Psoas muscle (tissue), 8 donors: ENCODE results near the gene SLC25A22. TPM values are rescaled to one million over a fixed set of nuclear protein-coding genes. Genes with fewer than 3 reads are reported as not detected.
A peak's percentile ranks its signal among the peaks of the same experiment; 100 is the strongest.

ENCODE experiments used
- ATAC-seq, 4 donors: fragments of 200-7000 bp; cut with Tn5 transposase; one replicate each; pipeline ENCODE4 v1.9.1; 2020; ENCODE audit warnings: moderate library complexity in 3 of 4, mild to moderate bottlenecking in 2 of 4
- DNase-seq, 2 donors: peaks; one replicate each; pipeline ENCODE4 v3.0.0-alpha.2; 2020
- H3K27ac ChIP-seq: fragments of 200-600 bp; one replicate; pipeline ENCODE4 v1.8.0; 2022
- H3K27me3 ChIP-seq, 3 donors: fragments of 200-600 bp in 1 of 3; one replicate each; pipeline versions ENCODE4 v1.6.1 to v1.8.0; 2013 to 2022; ENCODE audit warnings: low read length in 2 of 3, mild to moderate bottlenecking in 2 of 3, moderate library complexity in 1 of 3; ENCODE audit not compliant: insufficient read depth in 3 of 3
- H3K36me3 ChIP-seq, 2 donors: fragments of 200-600 bp in 1 of 2; one replicate each; pipeline versions ENCODE4 v1.6.1 to v1.8.0; 2013 to 2022; ENCODE audit warnings: low read depth in 1 of 2, mild to moderate bottlenecking in 1 of 2, moderate library complexity in 1 of 2; ENCODE audit not compliant: insufficient read depth in 1 of 2
- H3K4me1 ChIP-seq: fragments of 200-600 bp; one replicate; pipeline ENCODE4 v1.8.0; 2022
- H3K4me3 ChIP-seq: fragments of 200-600 bp; one replicate; pipeline ENCODE4 v1.8.0; 2022; ENCODE audit warnings: mild to moderate bottlenecking
- H3K9me3 ChIP-seq: fragments of 200-600 bp; one replicate; pipeline ENCODE4 v1.8.0; 2022
- WGBS, 3 donors: extraction: QIAGEN DNeasy Blood & Tissue Kit; methylation state at CpG; one replicate each; pipeline versions ENCODE4 v1.1.6 to v1.1.7; 2013; 5-methylcytosine and 5-hydroxymethylcytosine counted together
- intact Hi-C, 2 donors: fragments of 100-400 bp; cut with DNase I; formaldehyde crosslinking; loops; one replicate each; pipeline versions ENCODE4 v1.11.0 to v1.14.2; 2022
- polyA plus RNA-seq, 3 donors: library from polyadenylated mRNA; stranded (reverse); fragments of 200-250 nt; gene quantifications; one replicate each; pipeline ENCODE4 v1.2.3, GENCODE V29; 2013
- total RNA-seq, 4 donors: library from RNA; stranded (reverse); fragmentation: NEBNext Ultra II Directional in 2 of 4; extraction: Animal tissue kit (Norgen Biotek cat#: 25700) in 2 of 4; gene quantifications; one replicate each; pipeline versions ENCODE4 v1.2.1 to v1.2.4, GENCODE V29; 2021 to 2023
- TF ChIP-seq, protein P1 (sequence below): fragments of 200-600 bp; IDR thresholded peaks from one replicate; pipeline ENCODE4 v1.8.0; 2022; ENCODE audit warnings: antibody characterized with exemption
- donor health status: healthy with polysubstance abuse.
- donor health status: DM: no; HTN: no; CAD: no; lungs with moderate emphysema.
- donor health status: Bipolar disorder and iron deficiency.
- donor health status: healthy.
- donor health status: DM: yes; HTN: yes; CAD: no.
- donor health status: DM: no; HTN: no; CAD: no.
- donor health status: DM: no; HTN: no; CAD: no.
- donor health status: DM: yes; HTN: yes; CAD: no.

SLC25A22 gene
- total and polyA plus RNA-seq, 7 donors = 0.49 to 4.3 (median 1.6) TPM

DNA sequence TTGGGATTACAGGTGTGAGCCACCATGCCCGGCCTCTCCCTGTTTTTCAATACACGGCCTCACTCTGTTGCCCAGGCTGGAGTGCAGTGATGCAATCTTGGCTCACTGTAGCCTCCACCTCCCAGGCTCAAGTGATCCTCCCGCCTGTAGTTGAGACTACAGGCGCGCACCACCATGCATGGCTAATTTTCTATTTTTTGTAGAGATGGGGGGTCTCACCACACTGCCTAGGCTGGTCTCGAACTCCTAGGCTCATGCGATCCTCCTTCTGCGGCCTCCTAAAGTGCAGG lies 32.3 kb downstream of the SLC25A22 start:
- DNase-seq (no peak), ATAC-seq (no peak)
- no peak overlapping the region for H3K27ac ChIP-seq
- no peaks in the 10 kb centered on the region for H3K27me3 ChIP-seq
- H3K9me3 ChIP-seq = no peaks in the 10 kb centered on the region
- intact Hi-C loops = no loop called here
- no peak overlapping the region for H3K4me3 ChIP-seq
- TF ChIP-seq, protein P1, sequence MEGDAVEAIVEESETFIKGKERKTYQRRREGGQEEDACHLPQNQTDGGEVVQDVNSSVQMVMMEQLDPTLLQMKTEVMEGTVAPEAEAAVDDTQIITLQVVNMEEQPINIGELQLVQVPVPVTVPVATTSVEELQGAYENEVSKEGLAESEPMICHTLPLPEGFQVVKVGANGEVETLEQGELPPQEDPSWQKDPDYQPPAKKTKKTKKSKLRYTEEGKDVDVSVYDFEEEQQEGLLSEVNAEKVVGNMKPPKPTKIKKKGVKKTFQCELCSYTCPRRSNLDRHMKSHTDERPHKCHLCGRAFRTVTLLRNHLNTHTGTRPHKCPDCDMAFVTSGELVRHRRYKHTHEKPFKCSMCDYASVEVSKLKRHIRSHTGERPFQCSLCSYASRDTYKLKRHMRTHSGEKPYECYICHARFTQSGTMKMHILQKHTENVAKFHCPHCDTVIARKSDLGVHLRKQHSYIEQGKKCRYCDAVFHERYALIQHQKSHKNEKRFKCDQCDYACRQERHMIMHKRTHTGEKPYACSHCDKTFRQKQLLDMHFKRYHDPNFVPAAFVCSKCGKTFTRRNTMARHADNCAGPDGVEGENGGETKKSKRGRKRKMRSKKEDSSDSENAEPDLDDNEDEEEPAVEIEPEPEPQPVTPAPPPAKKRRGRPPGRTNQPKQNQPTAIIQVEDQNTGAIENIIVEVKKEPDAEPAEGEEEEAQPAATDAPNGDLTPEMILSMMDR = no peak
- WGBS, 3 donors = 94 to 95% (median 94%) methylated on average over 8 of the region's 8 CpGs
- peaks cover 0 to 89% of the 10 kb centered on the region in 2 donors for H3K36me3 ChIP-seq
- H3K4me1 ChIP-seq = peaks cover 4% of the 10 kb centered on the region

DNA sequence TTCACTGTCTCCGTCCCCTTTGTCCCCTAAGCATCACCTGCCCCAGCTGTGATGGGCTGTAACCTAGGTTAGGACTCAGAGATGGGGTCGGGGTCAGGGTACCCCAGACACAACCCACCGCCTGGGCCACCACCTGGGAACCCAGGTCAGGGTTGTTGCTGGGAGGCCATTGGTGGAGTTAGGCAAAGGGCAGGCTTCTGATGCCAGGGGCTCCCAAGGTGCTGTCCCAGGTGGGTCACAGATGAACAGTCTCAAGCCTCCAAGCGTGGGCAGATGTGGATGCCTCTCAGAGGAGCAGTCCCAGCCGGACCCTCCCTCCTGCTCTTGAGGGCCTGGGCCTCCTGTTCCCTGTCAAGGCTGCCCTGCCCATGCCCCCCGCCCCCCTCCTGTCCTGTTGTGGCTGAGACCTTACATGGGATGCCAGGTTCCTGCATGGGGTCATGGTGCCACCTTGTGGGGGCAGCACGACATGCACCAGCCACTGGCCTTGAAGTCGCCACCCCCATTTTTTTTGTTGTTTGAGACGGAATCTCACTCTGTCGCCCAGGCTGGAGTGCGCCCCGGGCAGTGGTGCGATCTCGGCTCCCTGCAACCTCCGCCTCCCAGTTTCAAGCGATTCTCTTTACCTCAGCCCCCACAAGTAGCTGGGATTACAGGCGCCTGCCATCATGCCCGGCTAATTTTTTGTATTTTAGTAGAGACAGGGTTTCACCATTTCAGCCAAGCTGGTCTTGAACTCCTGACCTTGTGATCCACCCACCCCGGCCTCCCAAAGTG lies 32.9 kb downstream of the SLC25A22 start:
- intact Hi-C loops = no loop called here
- peaks cover 0 to 89% of the 10 kb centered on the region in 2 donors for H3K36me3 ChIP-seq
- TF ChIP-seq, protein P1 = peak; percentile 57

DNA sequence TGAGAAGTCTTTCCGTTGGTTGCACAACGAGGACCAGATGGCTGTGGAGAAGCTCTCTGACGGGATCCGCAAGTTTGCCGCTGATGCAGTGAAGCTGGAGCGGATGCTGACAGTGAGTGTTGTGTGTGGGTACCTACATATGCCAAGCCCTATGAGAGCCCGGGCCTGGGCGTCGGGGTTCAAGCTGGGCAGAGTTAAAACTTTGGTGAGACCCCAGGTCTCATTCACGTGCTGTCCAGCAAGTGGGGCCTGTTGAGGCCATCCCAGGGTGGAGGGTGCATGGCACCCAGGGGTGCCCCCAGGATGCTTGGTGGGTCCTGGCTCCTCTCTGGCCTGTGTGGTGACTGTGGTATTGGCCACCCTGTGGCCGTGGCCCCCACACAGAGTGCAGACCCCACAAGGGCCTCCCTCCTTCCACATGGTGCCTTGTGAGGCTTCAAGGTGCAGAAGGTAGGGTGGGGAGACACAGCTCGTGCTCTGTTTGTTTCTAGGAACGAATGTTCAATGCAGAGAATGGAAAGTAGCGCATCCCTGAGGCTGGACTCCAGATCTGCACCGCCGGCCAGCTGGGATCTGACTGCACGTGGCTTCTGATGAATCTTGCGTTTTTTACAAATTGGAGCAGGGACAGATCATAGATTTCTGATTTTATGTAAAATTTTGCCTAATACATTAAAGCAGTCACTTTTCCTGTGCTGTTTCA lies 33.6 kb downstream of the SLC25A22 start:
- peak in 1 of 4 donors; percentile 9 for ATAC-seq
- H3K36me3 ChIP-seq = peaks cover 0 to 89% of the 10 kb centered on the region in 2 donors
- WGBS, 3 donors = 75 to 79% (median 78%) methylated on average over 18 of the region's 18 CpGs

More for the DNA sequence above, 32.9 kb downstream of the SLC25A22 start:
- H3K27me3 ChIP-seq = no peaks in the 10 kb centered on the region
- no peak overlapping the region for H3K27ac ChIP-seq
- ATAC-seq (peak; percentile 70 to 82 (median 72)), DNase-seq (peak; percentile 57 to 83)
- no peaks in the 10 kb centered on the region for H3K9me3 ChIP-seq
- H3K4me3 ChIP-seq = no peak overlapping the region
- 73 to 78% (median 75%) methylated on average over 18 to 19 of the region's 19 CpGs for WGBS, 3 donors
- H3K4me1 ChIP-seq = peaks cover 4% of the 10 kb centered on the region

DNA sequence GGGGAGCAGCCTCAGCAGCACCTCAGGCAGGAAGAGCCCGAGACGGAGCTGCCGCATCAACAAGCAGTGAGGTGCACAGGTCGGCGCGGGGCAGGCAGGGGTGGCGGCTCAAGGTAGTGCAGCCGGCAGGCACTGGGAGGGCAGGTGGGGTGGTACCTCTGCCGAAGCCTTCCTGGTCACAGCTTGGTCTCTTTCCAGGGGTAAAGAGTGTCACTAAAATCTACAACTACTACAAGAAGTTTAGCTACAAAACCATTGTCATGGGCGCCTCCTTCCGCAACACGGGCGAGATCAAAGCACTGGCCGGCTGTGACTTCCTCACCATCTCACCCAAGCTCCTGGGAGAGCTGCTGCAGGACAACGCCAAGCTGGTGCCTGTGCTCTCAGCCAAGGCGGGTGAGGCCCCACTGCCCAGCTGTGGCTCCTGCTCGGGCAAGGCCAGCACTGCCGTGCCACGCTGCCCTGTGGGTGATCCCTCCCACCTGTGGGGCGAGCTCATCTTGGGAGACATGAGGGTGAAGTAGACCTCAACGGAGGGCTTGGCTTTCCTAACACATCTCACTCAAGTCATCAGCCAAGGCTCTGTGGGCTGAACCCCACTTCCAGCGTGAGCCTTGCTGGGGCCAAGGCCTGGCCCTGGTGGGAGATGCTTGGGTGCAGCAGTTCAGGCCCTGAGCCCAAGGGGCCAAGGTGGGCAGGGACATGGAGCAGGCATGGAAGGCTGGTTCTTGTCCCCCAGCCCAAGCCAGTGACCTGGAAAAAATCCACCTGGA lies 34.3 kb downstream of the SLC25A22 start:
- no peak for ATAC-seq
- Histone ChIP-seq H3K27ac (no peak overlapping the region), H3K9me3 (no peaks in the 10 kb centered on the region), H3K36me3 (peaks cover 0 to 89% of the 10 kb centered on the region in 2 donors), H3K4me3 (no peak overlapping the region), H3K27me3 (no peaks in the 10 kb centered on the region), H3K4me1 (peaks cover 4% of the 10 kb centered on the region)
- TF ChIP-seq, protein P1 = no peak
- no peak for DNase-seq
- intact Hi-C loops = no loop called here
- WGBS, 3 donors = 80 to 84% (median 83%) methylated on average over 22 of the region's 22 CpGs

More for the DNA sequence above, 33.6 kb downstream of the SLC25A22 start:
- intact Hi-C loops = no loop called here
- TF ChIP-seq, protein P1 = no peak
- Histone ChIP-seq H3K27ac (no peak overlapping the region), H3K27me3 (no peaks in the 10 kb centered on the region), H3K9me3 (no peaks in the 10 kb centered on the region), H3K4me1 (peaks cover 4% of the 10 kb centered on the region), H3K4me3 (no peak overlapping the region)
- DNase-seq = no peak
